IMR-90 (cell line): ENCODE measurements around the gene DTL. TPM values are rescaled to one million over a fixed set of nuclear protein-coding genes. Genes with fewer than 3 reads are reported as not detected.

ENCODE experiments used
- ATAC-seq: fragments of 200-7000 bp; cut with Tn5 transposase; 2 replicates; pipeline ENCODE4 v1.9.1; 2020; ENCODE audit warnings: low read depth, mild to moderate bottlenecking, moderate library complexity
- BruUV-seq: library from RNA; stranded (reverse); fragments of 400-500 nt; replicated peaks from 2 replicates; lab custom pipeline; 2021; lab: Mats Ljungman, UMichigan
- CTCF ChIA-PET: fragments of 300-600 bp; formaldehyde crosslinking; extraction: SDS; loops from one replicate; lab custom pipeline; 2021; ENCODE audit warnings: antibody characterized with exemption; lab: Yijun Ruan, JAX
- POLR2A ChIA-PET: fragments of 300-600 bp; sonication (Branson Sonifier 250); formaldehyde crosslinking; loops from one replicate; lab custom pipeline; 2022; ENCODE audit warnings: antibody characterized with exemption; ENCODE audit not compliant: unreplicated experiment; lab: Charles Lee
- DNase-seq: peaks from one replicate; pipeline ENCODE4 v3.0.0; 2013
- H2AFZ ChIP-seq: replicated peaks from 2 replicates; pipeline ENCODE3; 2013; ENCODE audit warnings: low read length, mild to moderate bottlenecking; ENCODE audit not compliant: poor library complexity
- H2AK5ac ChIP-seq: 2 replicates; pipeline ENCODE4 v1.6.1; 2013; ENCODE audit warnings: low read depth, low read length, inconsistent platforms
- H2AK9ac ChIP-seq: replicated peaks from 2 replicates; pipeline ENCODE3; 2013; ENCODE audit warnings: mild to moderate bottlenecking, low read depth, low read length, moderate library complexity; ENCODE audit not compliant: poor library complexity
- H2BK120ac ChIP-seq: 2 replicates; pipeline ENCODE4 v1.6.1; 2013; ENCODE audit warnings: low read depth, low read length, inconsistent platforms
- H2BK15ac ChIP-seq: 3 replicates; pipeline ENCODE4 v1.6.1; 2013; ENCODE audit warnings: low read depth, low read length, inconsistent platforms
- H2BK20ac ChIP-seq: 2 replicates; pipeline ENCODE4 v1.6.1; 2013; ENCODE audit warnings: low read depth, mild to moderate bottlenecking, inconsistent platforms, low read length, moderate library complexity
- H2BK5ac ChIP-seq: 2 replicates; pipeline ENCODE4 v1.6.1; 2013; ENCODE audit warnings: mild to moderate bottlenecking, low read depth, low read length, inconsistent platforms; ENCODE audit not compliant: poor library complexity, severe bottlenecking
- H3K14ac ChIP-seq: replicated peaks from 2 replicates; pipeline ENCODE4 v1.6.1; 2013; ENCODE audit warnings: low read depth, low read length, inconsistent platforms
- H3K18ac ChIP-seq: 2 replicates; pipeline ENCODE4 v1.6.1; 2013; ENCODE audit warnings: low read depth, low read length, control low read depth
- H3K23ac ChIP-seq: 2 replicates; pipeline ENCODE4 v1.6.1; 2013; ENCODE audit warnings: low read depth, low read length, inconsistent platforms
- H3K27ac ChIP-seq: 2 replicates; pipeline ENCODE4 v1.5.1; 2013; ENCODE audit warnings: mild to moderate bottlenecking, control low read depth, low read length; ENCODE audit not compliant: insufficient read depth
- H3K27me3 ChIP-seq: 2 replicates; pipeline ENCODE4 v1.6.1; 2013; ENCODE audit warnings: low read length; ENCODE audit not compliant: control insufficient read depth, insufficient read depth
- H3K36me3 ChIP-seq: 2 replicates; pipeline ENCODE4 v1.6.1; 2013; ENCODE audit warnings: low read length, mixed read lengths; ENCODE audit not compliant: control insufficient read depth, insufficient read depth
- H3K4ac ChIP-seq: 2 replicates; pipeline ENCODE4 v1.6.1; 2013; ENCODE audit warnings: low read depth, low read length, inconsistent platforms
- H3K4me1 ChIP-seq: 2 replicates; pipeline ENCODE4 v1.6.1; 2013; ENCODE audit warnings: low read length, mixed read lengths; ENCODE audit not compliant: control insufficient read depth, insufficient read depth
- H3K4me2 ChIP-seq: 2 replicates; pipeline ENCODE4 v1.6.1; 2013; ENCODE audit warnings: low read depth, mild to moderate bottlenecking, control low read depth, low read length, moderate library complexity
- H3K4me3 ChIP-seq: 2 replicates; pipeline ENCODE4 v1.5.1; 2013; ENCODE audit warnings: low read depth, mild to moderate bottlenecking, control low read depth, low read length, moderate library complexity; ENCODE audit not compliant: insufficient read depth
- H3K56ac ChIP-seq: 2 replicates; pipeline ENCODE4 v1.6.1; 2013; ENCODE audit warnings: low read length, inconsistent platforms; ENCODE audit not compliant: insufficient read depth; ENCODE audit errors: extremely low read depth
- H3K79me1 ChIP-seq, 2 experiments: 2 replicates each; pipeline ENCODE4 v1.6.1; 2013; ENCODE audit warnings: low read length in 2 of 2, inconsistent platforms in 1 of 2, low read depth in 1 of 2
- H3K9ac ChIP-seq: 2 replicates; pipeline ENCODE4 v1.6.1; 2013; ENCODE audit warnings: low read depth, low read length, control low read depth
- H3K9me1 ChIP-seq: 2 replicates; pipeline ENCODE4 v1.6.1; 2013; ENCODE audit warnings: low read length, inconsistent platforms; ENCODE audit not compliant: insufficient read depth
- H3K9me3 ChIP-seq: 2 replicates; pipeline ENCODE4 v1.6.1; 2013; ENCODE audit warnings: low read length; ENCODE audit not compliant: control insufficient read depth, insufficient read depth
- H4K20me1 ChIP-seq: 2 replicates; pipeline ENCODE4 v1.6.1; 2013; ENCODE audit warnings: low read length, inconsistent platforms; ENCODE audit not compliant: insufficient read depth
- H4K5ac ChIP-seq: 2 replicates; pipeline ENCODE4 v1.6.1; 2013; ENCODE audit warnings: mild to moderate bottlenecking, low read depth, low read length, control low read depth
- H4K8ac ChIP-seq, 2 experiments: 2 replicates each; pipeline ENCODE4 v1.6.1; 2013; ENCODE audit warnings: low read depth in 2 of 2, low read length in 2 of 2, control low read depth in 1 of 2, inconsistent platforms in 1 of 2
- H4K91ac ChIP-seq: 2 replicates; pipeline ENCODE4 v1.6.1; 2013; ENCODE audit warnings: low read depth, low read length, inconsistent platforms; ENCODE audit not compliant: insufficient read depth
- CEBPB ChIP-seq: IDR thresholded peaks from 2 replicates; pipeline ENCODE4 v1.6.1; 2012; ENCODE audit warnings: low read depth, low read length, improper control_type of control experiment
- CHD1 ChIP-seq: IDR thresholded peaks from 2 replicates; pipeline ENCODE4 v1.6.1; 2012; ENCODE audit warnings: low read depth, low read length, improper control_type of control experiment
- CTCF ChIP-seq: conservative IDR thresholded peaks from 2 replicates; pipeline ENCODE4 v1.5.1; 2012; ENCODE audit warnings: mild to moderate bottlenecking, low read depth, low read length, improper control_type of control experiment
- ELK1 ChIP-seq: fragments of 150-350 bp; IDR thresholded peaks from 2 replicates; pipeline ENCODE4 v1.6.1; 2016; ENCODE audit warnings: low read depth, mild to moderate bottlenecking, low read length, moderate library complexity, borderline replicate concordance
- MAZ ChIP-seq: IDR thresholded peaks from 2 replicates; pipeline ENCODE4 v1.6.1; 2012; ENCODE audit warnings: low read depth, mild to moderate bottlenecking, low read length, improper control_type of control experiment, moderate library complexity, borderline replicate concordance
- MXI1 ChIP-seq: IDR thresholded peaks from 2 replicates; pipeline ENCODE4 v1.6.1; 2012; ENCODE audit warnings: low read depth, mild to moderate bottlenecking, low read length, moderate library complexity, borderline replicate concordance
- NFE2L2 ChIP-seq: fragments of 150-350 bp; IDR thresholded peaks from 2 replicates; pipeline ENCODE4 v1.6.1; 2016; ENCODE audit warnings: low read depth, mild to moderate bottlenecking, low read length
- POLR2A ChIP-seq: IDR thresholded peaks from 2 replicates; pipeline ENCODE4 v1.6.1; 2012; ENCODE audit warnings: mild to moderate bottlenecking, low read depth, low read length
- RAD21 ChIP-seq: IDR thresholded peaks from 2 replicates; pipeline ENCODE4 v1.6.1; 2012; ENCODE audit warnings: low read length, improper control_type of control experiment
- RCOR1 ChIP-seq: IDR thresholded peaks from 2 replicates; pipeline ENCODE4 v1.6.1; 2012; ENCODE audit warnings: mild to moderate bottlenecking, low read length, improper control_type of control experiment; ENCODE audit not compliant: insufficient replicate concordance
- RFX5 ChIP-seq: IDR thresholded peaks from 2 replicates; pipeline ENCODE4 v1.8.0; 2012; ENCODE audit warnings: low read depth, mild to moderate bottlenecking, low read length, moderate library complexity
- SMC3 ChIP-seq: fragments of 150-350 bp; IDR thresholded peaks from 2 replicates; pipeline ENCODE4 v1.6.1; 2016; ENCODE audit warnings: low read depth, mild to moderate bottlenecking, antibody characterized with exemption, low read length, moderate library complexity
- WGBS, 2 experiments: methylation state at CpG; one replicate each; pipeline versions ENCODE4 v1.1.5 to v1.1.7; 2013; ENCODE audit warnings: missing lambda C conversion rate in 2 of 2; ENCODE audit not compliant: insufficient read length in 1 of 2; ENCODE audit errors: extremely low coverage in 2 of 2; 5-methylcytosine and 5-hydroxymethylcytosine counted together
- dilution Hi-C: fragments of 300-500 bp; cut with HindIII; formaldehyde crosslinking; loops from one replicate; pipeline ENCODE4 v1.14.3; 2018; ENCODE audit warnings: low sequenced_read_pairs; ENCODE audit not compliant: unreplicated experiment
- in situ Hi-C: fragments of 300-500 bp; cut with MboI; formaldehyde crosslinking; loops from 3 replicates; pipeline ENCODE4 v1.14.3; 2019; ENCODE audit warnings: low sequenced_read_pairs, inconsistent platforms, mixed read lengths
- intact Hi-C: fragments of 100-400 bp; cut with micrococcal nuclease; formaldehyde crosslinking; loops from 2 replicates; pipeline ENCODE4 v1.10.0; 2022
- polyA plus RNA-seq, 3 experiments: library from polyadenylated mRNA; depleted of rRNA; stranded (reverse); fragments of >200 nt; gene quantifications; 2 replicates each; pipeline ENCODE4 v1.2.3, GENCODE V29; 2012; ENCODE audit warnings: low replicate concordance in 1 of 3
- total RNA-seq: library from RNA; depleted of rRNA; stranded (reverse); fragments of >200 nt; gene quantifications from 2 replicates; pipeline ENCODE4 v1.2.3, GENCODE V29; 2012

The DTL gene
- total and polyA plus RNA-seq, 2 of the 4 experiments (the other 2 are of a cell fraction) = 11.8 to 19.9 TPM

- no peak overlapping the region for H2AK5ac ChIP-seq
- H3K79me1 ChIP-seq = peaks cover 0 to 4% of the 10 kb centered on the region in 2 experiments; a peak in 2 of 4 replicates
- no peak overlapping the region for H2BK15ac ChIP-seq
- H2BK120ac ChIP-seq = no peak overlapping the region
- H3K4me1 ChIP-seq = peaks cover 3% of the 10 kb centered on the region; the same call in 1 of the 2 replicates
- ATAC-seq = no peak
- H3K4me3 ChIP-seq = no peak overlapping the region
- WGBS, 2 experiments = 100% methylated on average over 1 of the region's 2 CpGs; no CpG with 5 or more reads in 1 of the 2 experiments
- H4K20me1 ChIP-seq = no peaks in the 10 kb centered on the region
- TF ChIP-seq RAD21 (no peak), CHD1 (no peak), CEBPB (no peak), MAZ (no peak), POLR2A (no peak), RFX5 (no peak), CTCF (no peak), RCOR1 (no peak), ELK1 (no peak), NFE2L2 (no peak), MXI1 (no peak), SMC3 (no peak)
- intact Hi-C loops (no loop called here), in situ Hi-C loops (no loop called here), dilution Hi-C loops (no loop called here)
- no TSS peak for BruUV-seq
- no peak overlapping the region for H3K18ac ChIP-seq
- no peak overlapping the region for H2BK5ac ChIP-seq
- H3K9ac ChIP-seq = no peak overlapping the region
- no peak overlapping the region for H2AFZ ChIP-seq
- H3K36me3 ChIP-seq = no peaks in the 10 kb centered on the region
- no peaks in the 10 kb centered on the region; the same call in 1 of the 2 replicates for H3K9me1 ChIP-seq
- no peak overlapping the region for H4K8ac ChIP-seq
- no peak overlapping the region for H2BK20ac ChIP-seq
- H3K4me2 ChIP-seq = no peak overlapping the region
- H4K5ac ChIP-seq = no peak overlapping the region
- H3K14ac ChIP-seq = no peak overlapping the region
- ChIA-PET POLR2A (no interaction called here), CTCF (no interaction called here)
- no peak overlapping the region for H3K56ac ChIP-seq
- H3K4ac ChIP-seq = no peak overlapping the region
- H4K91ac ChIP-seq = no peak overlapping the region
- no peaks in the 10 kb centered on the region for H3K27me3 ChIP-seq
- DNase-seq = no peak
- H3K27ac ChIP-seq = no peak overlapping the region
- H2AK9ac ChIP-seq = no peak overlapping the region
- no peak overlapping the region for H3K23ac ChIP-seq
- H3K9me3 ChIP-seq = no peaks in the 10 kb centered on the region
Observed at GRCh38 chr1:212113706-212114105, 78.2 kb downstream of the DTL start.
